Measurements from ENCODE around the gene SSBP3.

Gene SSBP3

DNA sequence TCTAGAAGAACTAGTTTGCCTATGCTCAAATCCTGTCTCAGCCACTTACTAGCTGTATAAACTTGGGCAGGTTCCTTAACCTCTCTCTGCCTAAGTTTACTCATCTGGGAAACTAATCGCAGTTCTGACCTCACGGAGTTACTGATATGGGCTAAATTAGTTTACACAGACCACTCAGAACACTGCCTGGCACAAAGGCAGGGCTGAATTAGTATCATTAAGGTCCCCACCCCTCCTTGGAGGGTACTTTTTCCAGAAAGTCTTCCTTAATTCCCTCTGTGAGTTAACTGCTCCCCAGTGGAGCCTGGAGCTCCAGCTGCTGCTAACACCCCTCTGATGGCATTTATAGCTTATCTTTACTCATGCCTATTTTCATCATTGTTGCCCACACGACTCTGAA, 40.3 kb downstream of the SSBP3 start:
- no peaks in the 10 kb centered on the region for H3K9me3 ChIP-seq (ENCODE audit: control insufficient read depth, low read length)
- H3K4me2 ChIP-seq (ENCODE audit: low read length) = no peak overlapping the region
- no peak overlapping the region for H3K9ac ChIP-seq
- H3K36me3 ChIP-seq (ENCODE audit: control insufficient read depth, insufficient read depth, low read length) = no peaks in the 10 kb centered on the region
- H3K27me3 ChIP-seq (ENCODE audit: control insufficient read depth, insufficient read depth, low read length) = no peaks in the 10 kb centered on the region
- no peak overlapping the region for H3K4me3 ChIP-seq (ENCODE audit: low read depth, low read length)
- H3K79me2 ChIP-seq = peaks cover 5% of the 10 kb centered on the region
- TF ChIP-seq, protein P1, sequence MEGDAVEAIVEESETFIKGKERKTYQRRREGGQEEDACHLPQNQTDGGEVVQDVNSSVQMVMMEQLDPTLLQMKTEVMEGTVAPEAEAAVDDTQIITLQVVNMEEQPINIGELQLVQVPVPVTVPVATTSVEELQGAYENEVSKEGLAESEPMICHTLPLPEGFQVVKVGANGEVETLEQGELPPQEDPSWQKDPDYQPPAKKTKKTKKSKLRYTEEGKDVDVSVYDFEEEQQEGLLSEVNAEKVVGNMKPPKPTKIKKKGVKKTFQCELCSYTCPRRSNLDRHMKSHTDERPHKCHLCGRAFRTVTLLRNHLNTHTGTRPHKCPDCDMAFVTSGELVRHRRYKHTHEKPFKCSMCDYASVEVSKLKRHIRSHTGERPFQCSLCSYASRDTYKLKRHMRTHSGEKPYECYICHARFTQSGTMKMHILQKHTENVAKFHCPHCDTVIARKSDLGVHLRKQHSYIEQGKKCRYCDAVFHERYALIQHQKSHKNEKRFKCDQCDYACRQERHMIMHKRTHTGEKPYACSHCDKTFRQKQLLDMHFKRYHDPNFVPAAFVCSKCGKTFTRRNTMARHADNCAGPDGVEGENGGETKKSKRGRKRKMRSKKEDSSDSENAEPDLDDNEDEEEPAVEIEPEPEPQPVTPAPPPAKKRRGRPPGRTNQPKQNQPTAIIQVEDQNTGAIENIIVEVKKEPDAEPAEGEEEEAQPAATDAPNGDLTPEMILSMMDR (IDR thresholded peaks at IDR 0.05) = no peak
- H2AFZ ChIP-seq = no peak overlapping the region
- H3K4me1 ChIP-seq = peaks cover 3% of the 10 kb centered on the region
- no peak overlapping the region for H3K27ac ChIP-seq

DNA sequence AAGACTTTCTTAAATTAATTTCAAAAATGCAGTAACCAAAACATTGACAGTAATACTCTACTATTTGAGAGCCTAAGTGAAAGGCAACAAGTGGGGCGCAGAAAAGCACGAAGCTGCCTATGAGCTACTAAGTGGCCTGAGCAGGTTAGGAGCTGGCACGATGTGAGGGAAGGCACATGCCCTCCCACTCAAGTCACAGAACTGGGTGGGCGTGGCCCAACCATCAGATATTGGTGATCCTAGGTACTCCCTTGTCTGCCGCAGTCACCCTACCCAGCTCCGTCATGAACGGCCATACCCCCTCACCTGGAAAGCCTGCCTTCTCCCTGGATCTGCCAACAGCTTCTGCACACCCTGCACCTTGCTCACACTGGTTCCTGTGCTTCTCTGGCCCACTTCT, 40.8 kb downstream of the SSBP3 start:
- H3K9me3 ChIP-seq (ENCODE audit: control insufficient read depth, low read length) = no peaks in the 10 kb centered on the region
- no peak overlapping the region for H2AFZ ChIP-seq
- peaks cover 3% of the 10 kb centered on the region for H3K4me1 ChIP-seq
- H3K4me2 ChIP-seq (ENCODE audit: low read length) = no peak overlapping the region
- H3K79me2 ChIP-seq = peaks cover 5% of the 10 kb centered on the region
- H3K27me3 ChIP-seq (ENCODE audit: control insufficient read depth, insufficient read depth, low read length) = no peaks in the 10 kb centered on the region
- TF ChIP-seq, protein P1 (IDR thresholded peaks at IDR 0.05) = no peak
- no peak overlapping the region for H3K27ac ChIP-seq
- no peaks in the 10 kb centered on the region for H3K36me3 ChIP-seq (ENCODE audit: control insufficient read depth, insufficient read depth, low read length)
- H3K4me3 ChIP-seq (ENCODE audit: low read depth, low read length) = no peak overlapping the region
- no peak overlapping the region for H3K9ac ChIP-seq

GRCh38 chr1:54364995-54365394, 41.2 kb downstream of the SSBP3 start:
- Histone ChIP-seq H3K79me2 (peaks cover 5% of the 10 kb centered on the region), H3K27me3 (ENCODE audit: control insufficient read depth, insufficient read depth, low read length) (no peaks in the 10 kb centered on the region), H3K36me3 (ENCODE audit: control insufficient read depth, insufficient read depth, low read length) (no peaks in the 10 kb centered on the region), H2AFZ (no peak overlapping the region), H3K4me1 (peaks cover 3% of the 10 kb centered on the region), H3K4me2 (ENCODE audit: low read length) (no peak overlapping the region), H3K4me3 (ENCODE audit: low read depth, low read length) (no peak overlapping the region), H3K9me3 (ENCODE audit: control insufficient read depth, low read length) (no peaks in the 10 kb centered on the region), H3K9ac (no peak overlapping the region), H3K27ac (no peak overlapping the region)
- TF ChIP-seq, protein P1 (IDR thresholded peaks at IDR 0.05) = no peak

- H3K9me3 ChIP-seq (ENCODE audit: control insufficient read depth, low read length) = no peaks in the 10 kb centered on the region
- no peak overlapping the region for H3K9ac ChIP-seq
- TF ChIP-seq, protein P1 (IDR thresholded peaks at IDR 0.05) = no peak
- H3K4me3 ChIP-seq (ENCODE audit: low read depth, low read length) = no peak overlapping the region
- peaks cover 5% of the 10 kb centered on the region for H3K79me2 ChIP-seq
- no peaks in the 10 kb centered on the region for H3K36me3 ChIP-seq (ENCODE audit: control insufficient read depth, insufficient read depth, low read length)
- no peak overlapping the region for H3K27ac ChIP-seq
- no peak overlapping the region for H2AFZ ChIP-seq
- no peak overlapping the region for H3K4me2 ChIP-seq (ENCODE audit: low read length)
- H3K4me1 ChIP-seq = peaks cover 3% of the 10 kb centered on the region
- no peaks in the 10 kb centered on the region for H3K27me3 ChIP-seq (ENCODE audit: control insufficient read depth, insufficient read depth, low read length)
These were observed 41.6 kb downstream of the SSBP3 start for GRCh38 chr1:54364582-54364981.

GRCh38 chr1:54363925-54364324, 42.3 kb downstream of the SSBP3 start:
- peaks cover 3% of the 10 kb centered on the region for H3K4me1 ChIP-seq
- no peak overlapping the region for H3K4me3 ChIP-seq (ENCODE audit: low read depth, low read length)
- H3K9me3 ChIP-seq (ENCODE audit: control insufficient read depth, low read length) = no peaks in the 10 kb centered on the region
- H3K27me3 ChIP-seq (ENCODE audit: control insufficient read depth, insufficient read depth, low read length) = no peaks in the 10 kb centered on the region
- no peak overlapping the region for H3K4me2 ChIP-seq (ENCODE audit: low read length)
- no peaks in the 10 kb centered on the region for H3K36me3 ChIP-seq (ENCODE audit: control insufficient read depth, insufficient read depth, low read length)
- peaks cover 5% of the 10 kb centered on the region for H3K79me2 ChIP-seq
- H3K9ac ChIP-seq = no peak overlapping the region
- H2AFZ ChIP-seq = no peak overlapping the region
- no peak overlapping the region for H3K27ac ChIP-seq
- TF ChIP-seq, protein P1 (IDR thresholded peaks at IDR 0.05) = no peak

Measured in parathyroid adenoma (tissue), 2 donors.